Calu3 (cell line): ENCODE results near the gene IL17REL. TPM values are rescaled to one million over a fixed set of nuclear protein-coding genes. Genes with fewer than 3 reads are reported as not detected.

Experiments
- BruUV-seq: library from RNA; stranded (reverse); fragments of 400-500 nt; replicated peaks from 2 replicates; lab custom pipeline; 2021; lab: Mats Ljungman, UMichigan
- CTCF ChIA-PET: fragments of 300-600 bp; sonication (Branson Sonifier 250); formaldehyde crosslinking; loops from one replicate; lab custom pipeline; 2022; ENCODE audit warnings: antibody characterized with exemption; lab: Charles Lee
- DNase-seq: peaks from one replicate; pipeline ENCODE4 v3.0.0; 2022
- H3K27ac Mint-ChIP-seq: one replicate; pipeline ENCODE4 v1.8.0; 2022; ENCODE audit warnings: mixed read lengths; ENCODE audit not compliant: unreplicated experiment
- H3K27me3 Mint-ChIP-seq: one replicate; pipeline ENCODE4 v1.8.0; 2022; ENCODE audit warnings: mixed read lengths; ENCODE audit not compliant: unreplicated experiment
- H3K36me3 Mint-ChIP-seq: one replicate; pipeline ENCODE4 v1.8.0; 2022; ENCODE audit warnings: mild to moderate bottlenecking, moderate library complexity, mixed read lengths; ENCODE audit not compliant: insufficient read depth, unreplicated experiment
- H3K4me1 Mint-ChIP-seq: one replicate; pipeline ENCODE4 v1.8.0; 2022; ENCODE audit warnings: mild to moderate bottlenecking, low read depth, mixed read lengths; ENCODE audit not compliant: unreplicated experiment
- H3K4me3 Mint-ChIP-seq: one replicate; pipeline ENCODE4 v1.8.0; 2022; ENCODE audit warnings: mild to moderate bottlenecking, low read depth, moderate library complexity, mixed read lengths; ENCODE audit not compliant: unreplicated experiment
- H3K9me3 Mint-ChIP-seq: one replicate; pipeline ENCODE4 v1.8.0; 2022; ENCODE audit warnings: low read depth, mixed read lengths; ENCODE audit not compliant: unreplicated experiment
- CTCF ChIP-seq: fragments of 200-600 bp; IDR thresholded peaks from one replicate; pipeline ENCODE4 v1.8.0; 2022; ENCODE audit warnings: antibody characterized with exemption; ENCODE audit not compliant: unreplicated experiment
- intact Hi-C: fragments of 100-400 bp; cut with micrococcal nuclease; formaldehyde crosslinking; loops from one replicate; pipeline ENCODE4 v1.10.0; 2022; ENCODE audit not compliant: unreplicated experiment
- total RNA-seq: library from RNA; stranded (reverse); gene quantifications from 2 replicates; pipeline ENCODE4 v1.2.3, GENCODE V29; 2022

IL17REL gene
- total RNA-seq, 1 experiment from 2014 or later, result not detected

GRCh38 chr22:49966774-49967705, 45.5 kb downstream of the IL17REL start:
- no peak for DNase-seq
- no peaks in the 10 kb centered on the region for H3K9me3 Mint-ChIP-seq
- H3K27ac Mint-ChIP-seq, result peak overlapping the region; percentile 7
- peaks cover 76% of the 10 kb centered on the region for H3K36me3 Mint-ChIP-seq
- TF ChIP-seq CTCF, result no peak
- H3K4me1 Mint-ChIP-seq, result peaks cover 18% of the 10 kb centered on the region
- intact Hi-C loops, result no loop called here
- peak overlapping the region; percentile 26 for H3K4me3 Mint-ChIP-seq
- H3K27me3 Mint-ChIP-seq, result no peaks in the 10 kb centered on the region
- no TSS peak for BruUV-seq
- CTCF ChIA-PET, result interaction anchor here (0.6 to 3.3 kb wide), 3 partner anchors 16 to 37 kb away, joined by 4 to 16 read pairs (median 5); no protein-coding TSS in a partner anchor

GRCh38 chr22:49966041-49966773, 46.4 kb downstream of the IL17REL start:
- BruUV-seq, result no TSS peak
- intact Hi-C loops, result no loop called here
- no peak for TF ChIP-seq CTCF
- DNase-seq, result no peak
- peaks cover 83% of the 10 kb centered on the region for H3K36me3 Mint-ChIP-seq
- H3K9me3 Mint-ChIP-seq, result no peaks in the 10 kb centered on the region
- H3K4me1 Mint-ChIP-seq, result peaks cover 18% of the 10 kb centered on the region
- H3K4me3 Mint-ChIP-seq, result peak overlapping the region; percentile 32
- no peaks in the 10 kb centered on the region for H3K27me3 Mint-ChIP-seq
- H3K27ac Mint-ChIP-seq, result peak overlapping the region; percentile 42
- CTCF ChIA-PET, result interaction anchor here (3.3 kb wide), 1 partner anchor 36 kb away, joined by 16 read pairs; no protein-coding TSS in a partner anchor

GRCh38 chr22:49965091-49966040, 47.2 kb downstream of the IL17REL start:
- TF ChIP-seq CTCF, result no peak
- peaks cover 79% of the 10 kb centered on the region for H3K36me3 Mint-ChIP-seq
- H3K27ac Mint-ChIP-seq, result peak overlapping the region; percentile 90
- H3K27me3 Mint-ChIP-seq, result no peaks in the 10 kb centered on the region
- H3K9me3 Mint-ChIP-seq, result no peaks in the 10 kb centered on the region
- peaks cover 18% of the 10 kb centered on the region for H3K4me1 Mint-ChIP-seq
- intact Hi-C loops, result no loop called here
- DNase-seq, result no peak
- CTCF ChIA-PET, result no interaction called here
- no TSS peak for BruUV-seq
- H3K4me3 Mint-ChIP-seq, result peak overlapping the region; percentile 93
